ENCODE measurements around the gene LYZL6. TPM values are rescaled to one million over a fixed set of nuclear protein-coding genes. Genes with fewer than 3 reads are reported as not detected.

Gene LYZL6
- total and polyA plus RNA-seq, 12 donors = not detected

- ATAC-seq (no peak), DNase-seq (no peak)
- peaks cover 0 to 5% (median 0%) of the 10 kb centered on the region in 7 donors for H3K27me3 ChIP-seq
- H3K36me3 ChIP-seq = no peaks in the 10 kb centered on the region
- intact Hi-C loops (cut with DNase I) = loop anchor here in 3 of 10 donors (5.0 to 10.0 kb wide), 3 partner anchors 86 to 96 kb away; partner anchors contain the start of gene CCL18 (in 1 of the 3)
- no peak overlapping the region for H3K27ac ChIP-seq
- no peaks in the 10 kb centered on the region for H3K9me3 ChIP-seq
- TF ChIP-seq CTCF (IDR thresholded peaks at IDR 0.05) = no peak
- peaks cover 0 to 21% (median 7%) of the 10 kb centered on the region in 9 donors for H3K4me1 ChIP-seq
- 84 to 85% methylated on average over 3 of the region's 3 CpGs for WGBS, 2 donors
- no peak overlapping the region for H3K4me3 ChIP-seq
These were observed 34.8 kb upstream of the LYZL6 start for GRCh38 chr17:35978346-35978745.

- 90 to 95% methylated on average over 7 of the region's 7 CpGs for WGBS, 2 donors
- Histone ChIP-seq H3K36me3 (no peaks in the 10 kb centered on the region), H3K4me1 (peaks cover 0 to 30% (median 15%) of the 10 kb centered on the region in 9 donors), H3K4me3 (no peak overlapping the region), H3K27ac (no peak overlapping the region), H3K27me3 (peaks cover 0 to 5% (median 0%) of the 10 kb centered on the region in 7 donors), H3K9me3 (no peaks in the 10 kb centered on the region)
- no peak for TF ChIP-seq CTCF (IDR thresholded peaks at IDR 0.05)
- intact Hi-C loops (cut with DNase I) = loop anchor here in 3 of 10 donors (5.0 to 10.0 kb wide), 3 partner anchors 87 to 97 kb away; partner anchors contain the start of gene CCL18 (in 1 of the 3)
- ATAC-seq (no peak), DNase-seq (no peak)
These were observed 34.0 kb upstream of the LYZL6 start for GRCh38 chr17:35977509-35977908.

GRCh38 chr17:35973333-35974260 lies 30.1 kb upstream of the LYZL6 start:
- Histone ChIP-seq H3K4me3 (no peak overlapping the region), H3K36me3 (no peaks in the 10 kb centered on the region), H3K27ac (peak overlapping the region in 6 of 10 donors; percentile 8 to 63 (median 12)), H3K4me1 (peaks cover 0 to 43% (median 16%) of the 10 kb centered on the region in 9 donors), H3K27me3 (peaks cover 0 to 5% (median 0%) of the 10 kb centered on the region in 7 donors), H3K9me3 (no peaks in the 10 kb centered on the region)
- intact Hi-C loops (cut with DNase I) = loop anchor here in 7 of 10 donors (5.0 to 10.0 kb wide), 5 partner anchors 91 to 509 kb away; partner anchors contain the start of gene CCL18 (in 1 of the 7)
- DNase-seq = peak in 1 of 2 donors; percentile 16
- ATAC-seq = peak in 4 of 8 donors; percentile 16 to 46 (median 32)
- TF ChIP-seq CTCF (IDR thresholded peaks at IDR 0.05) = no peak
- WGBS, 2 donors = 59 to 61% methylated on average over 10 of the region's 10 CpGs

GRCh38 chr17:35972945-35973332 lies 29.4 kb upstream of the LYZL6 start:
- no peak for DNase-seq
- ATAC-seq = no peak
- Histone ChIP-seq H3K9me3 (no peaks in the 10 kb centered on the region), H3K4me1 (peaks cover 0 to 43% (median 16%) of the 10 kb centered on the region in 9 donors), H3K4me3 (no peak overlapping the region), H3K36me3 (no peaks in the 10 kb centered on the region), H3K27ac (peak overlapping the region in 5 of 10 donors; percentile 8 to 63 (median 12)), H3K27me3 (peaks cover 0 to 5% (median 0%) of the 10 kb centered on the region in 7 donors)
- whole genome bisulfite sequencing, 2 donors = 76 to 83% methylated on average over 4 of the region's 4 CpGs
- intact Hi-C loops (cut with DNase I) = loop anchor here in 7 of 10 donors (5.0 to 10.0 kb wide), 5 partner anchors 92 to 509 kb away; partner anchors contain the start of gene CCL18 (in 1 of the 7)
- TF ChIP-seq CTCF (IDR thresholded peaks at IDR 0.05) = no peak

Data from heart right ventricle (tissue), 16 donors.